NB4 (cell line): ENCODE measurements around the gene ZNF331.

Experiments used
- DNase-seq: peaks from one replicate; pipeline ENCODE4 v3.0.0; 2010; ENCODE audit warnings: low read depth
- H3K4me3 ChIP-seq: one replicate; pipeline ENCODE4 v1.5.1; 2011; ENCODE audit warnings: mild to moderate bottlenecking, low read depth, low read length, moderate library complexity
- MYC ChIP-seq: IDR thresholded peaks from 2 replicates; pipeline ENCODE4 v1.6.1; 2011; ENCODE audit warnings: low read depth, low read length
- POLR2A ChIP-seq: IDR thresholded peaks from 2 replicates; pipeline ENCODE4 v1.6.1; 2011; ENCODE audit warnings: mild to moderate bottlenecking; ENCODE audit not compliant: insufficient read length; ENCODE audit errors: extremely low read depth
- TF ChIP-seq, protein P1 (sequence below): IDR thresholded peaks from 2 replicates; pipeline ENCODE4 v1.6.1; 2011; ENCODE audit warnings: low read depth, low read length
- TF ChIP-seq, protein P2 (sequence below): IDR thresholded peaks from one replicate; pipeline ENCODE4 v1.5.1; 2012; ENCODE audit warnings: low read depth, low read length

Gene ZNF331

DNA sequence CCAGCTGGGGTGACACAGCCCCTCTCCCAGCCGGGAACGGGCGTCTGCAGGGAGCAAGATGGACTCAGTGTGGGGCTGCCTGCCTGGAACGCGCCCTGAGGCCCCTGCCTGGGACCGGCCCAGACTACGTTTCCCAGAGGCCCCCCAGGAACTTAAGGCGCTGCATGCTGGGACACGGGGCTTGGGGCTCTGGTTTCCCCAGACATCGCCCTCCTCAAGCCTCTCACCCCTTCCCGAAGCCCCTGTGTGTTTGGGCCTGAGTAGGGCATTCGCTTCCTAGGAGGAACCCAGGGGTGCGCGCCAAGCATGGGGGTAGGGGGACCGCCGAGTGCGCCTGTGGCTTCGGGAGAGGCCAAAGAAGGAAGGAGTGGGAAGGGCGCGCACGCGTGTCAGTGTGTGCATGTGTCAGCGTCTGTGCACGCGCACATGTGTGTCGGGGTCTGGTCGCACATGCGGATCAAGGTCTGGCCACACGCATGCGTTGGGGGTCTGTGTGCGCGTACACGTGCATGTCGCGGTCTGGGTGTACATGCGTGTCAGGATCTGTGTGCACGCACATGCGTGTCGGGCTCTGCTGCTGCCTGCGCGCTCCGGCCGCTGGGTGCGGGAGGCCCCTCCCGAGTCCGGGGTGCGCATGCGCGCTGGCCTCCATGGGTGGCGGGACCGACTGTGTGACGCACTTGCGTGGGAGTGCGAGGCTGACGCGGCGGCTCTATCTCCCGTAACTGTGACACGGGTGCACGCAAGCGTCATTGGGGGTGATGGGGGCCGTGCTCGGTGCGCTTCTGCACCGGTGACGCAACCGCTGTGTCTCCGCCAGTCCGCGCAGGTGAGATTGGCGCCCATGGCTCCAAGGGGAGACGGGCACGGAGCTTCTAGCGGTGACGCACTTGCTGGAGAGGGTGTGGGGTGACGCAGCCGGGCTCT is 16.2 kb downstream of the ZNF331 start:
- peak; percentile 44 for DNase-seq
- TF ChIP-seq MYC (no peak), POLR2A (no peak)
- TF ChIP-seq, protein P1, sequence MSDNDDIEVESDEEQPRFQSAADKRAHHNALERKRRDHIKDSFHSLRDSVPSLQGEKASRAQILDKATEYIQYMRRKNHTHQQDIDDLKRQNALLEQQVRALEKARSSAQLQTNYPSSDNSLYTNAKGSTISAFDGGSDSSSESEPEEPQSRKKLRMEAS, result no peak
- TF ChIP-seq, protein P2, sequence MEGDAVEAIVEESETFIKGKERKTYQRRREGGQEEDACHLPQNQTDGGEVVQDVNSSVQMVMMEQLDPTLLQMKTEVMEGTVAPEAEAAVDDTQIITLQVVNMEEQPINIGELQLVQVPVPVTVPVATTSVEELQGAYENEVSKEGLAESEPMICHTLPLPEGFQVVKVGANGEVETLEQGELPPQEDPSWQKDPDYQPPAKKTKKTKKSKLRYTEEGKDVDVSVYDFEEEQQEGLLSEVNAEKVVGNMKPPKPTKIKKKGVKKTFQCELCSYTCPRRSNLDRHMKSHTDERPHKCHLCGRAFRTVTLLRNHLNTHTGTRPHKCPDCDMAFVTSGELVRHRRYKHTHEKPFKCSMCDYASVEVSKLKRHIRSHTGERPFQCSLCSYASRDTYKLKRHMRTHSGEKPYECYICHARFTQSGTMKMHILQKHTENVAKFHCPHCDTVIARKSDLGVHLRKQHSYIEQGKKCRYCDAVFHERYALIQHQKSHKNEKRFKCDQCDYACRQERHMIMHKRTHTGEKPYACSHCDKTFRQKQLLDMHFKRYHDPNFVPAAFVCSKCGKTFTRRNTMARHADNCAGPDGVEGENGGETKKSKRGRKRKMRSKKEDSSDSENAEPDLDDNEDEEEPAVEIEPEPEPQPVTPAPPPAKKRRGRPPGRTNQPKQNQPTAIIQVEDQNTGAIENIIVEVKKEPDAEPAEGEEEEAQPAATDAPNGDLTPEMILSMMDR, result no peak
- peak overlapping the region; percentile 16 for H3K4me3 ChIP-seq

DNA sequence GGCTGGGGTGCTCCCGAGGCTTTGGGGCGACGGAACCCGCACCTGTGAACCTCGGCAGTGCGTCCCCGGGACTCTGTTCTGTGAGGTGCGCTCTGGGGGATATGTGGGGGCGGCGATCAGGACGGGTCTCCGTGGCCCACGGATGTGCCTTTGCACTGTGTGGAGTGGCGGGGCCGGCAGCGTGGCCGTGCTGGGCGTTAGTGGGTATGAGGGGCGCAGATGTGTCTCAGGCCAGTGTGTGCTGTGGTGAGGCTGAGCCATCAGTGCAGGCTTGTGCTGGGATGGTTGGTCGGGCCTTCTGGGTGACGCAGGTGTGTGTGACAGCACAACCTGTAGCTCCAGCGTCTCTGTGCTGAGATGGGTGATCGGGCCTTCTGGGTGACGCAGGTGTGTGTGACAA is 16.9 kb downstream of the ZNF331 start:
- TF ChIP-seq POLR2A (no peak), MYC (no peak)
- TF ChIP-seq, protein P1, result no peak
- TF ChIP-seq, protein P2, result no peak
- no peak for DNase-seq
- no peak overlapping the region for H3K4me3 ChIP-seq

DNA sequence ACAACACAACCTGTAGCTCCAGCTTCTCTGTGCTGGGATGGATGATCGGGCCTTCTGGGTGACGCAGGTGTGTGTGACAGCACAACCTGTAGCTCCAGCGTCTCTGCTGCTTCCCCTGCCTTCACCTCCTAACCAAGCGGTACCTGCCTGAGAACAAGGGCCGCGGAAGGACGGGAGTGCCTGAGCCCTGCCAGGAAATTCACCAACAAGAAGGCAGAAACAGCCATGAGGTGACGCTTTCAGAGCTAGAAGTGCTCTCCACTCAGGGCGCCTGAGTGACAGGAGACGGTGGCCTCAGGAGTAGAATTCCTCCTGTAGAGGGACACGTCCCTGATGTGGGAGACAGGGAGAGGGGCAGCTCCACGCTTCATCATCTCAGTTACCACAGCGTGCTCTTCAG is 17.4 kb downstream of the ZNF331 start:
- DNase-seq, result no peak
- no peak for TF ChIP-seq MYC
- TF ChIP-seq, protein P1, result no peak
- no peak for TF ChIP-seq POLR2A
- TF ChIP-seq, protein P2, result no peak

DNA sequence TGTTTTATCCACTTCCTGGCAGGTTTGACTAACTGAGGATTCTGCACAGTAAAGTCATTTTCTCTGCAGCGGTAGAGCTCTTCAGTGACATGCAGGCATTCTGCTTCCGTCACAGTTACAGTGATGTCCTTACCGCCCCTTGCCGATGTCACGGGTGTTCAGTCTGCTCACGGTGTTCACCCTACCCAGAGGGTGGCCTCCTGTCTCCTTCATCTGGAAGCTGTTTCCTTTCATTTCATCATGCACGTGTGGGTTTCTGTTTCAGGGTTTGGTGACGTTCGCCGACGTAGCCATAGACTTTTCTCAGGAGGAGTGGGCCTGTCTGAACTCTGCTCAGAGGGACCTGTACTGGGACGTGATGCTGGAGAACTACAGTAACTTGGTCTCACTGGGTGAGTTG is 33.4 kb downstream of the ZNF331 start:
- no peak overlapping the region for H3K4me3 ChIP-seq
- no peak for TF ChIP-seq POLR2A
- TF ChIP-seq, protein P1, result no peak
- TF ChIP-seq, protein P2, result no peak
- no peak for TF ChIP-seq MYC
- no peak for DNase-seq

More for the DNA sequence above, 17.4 kb downstream of the ZNF331 start:
- no peak overlapping the region for H3K4me3 ChIP-seq

DNA sequence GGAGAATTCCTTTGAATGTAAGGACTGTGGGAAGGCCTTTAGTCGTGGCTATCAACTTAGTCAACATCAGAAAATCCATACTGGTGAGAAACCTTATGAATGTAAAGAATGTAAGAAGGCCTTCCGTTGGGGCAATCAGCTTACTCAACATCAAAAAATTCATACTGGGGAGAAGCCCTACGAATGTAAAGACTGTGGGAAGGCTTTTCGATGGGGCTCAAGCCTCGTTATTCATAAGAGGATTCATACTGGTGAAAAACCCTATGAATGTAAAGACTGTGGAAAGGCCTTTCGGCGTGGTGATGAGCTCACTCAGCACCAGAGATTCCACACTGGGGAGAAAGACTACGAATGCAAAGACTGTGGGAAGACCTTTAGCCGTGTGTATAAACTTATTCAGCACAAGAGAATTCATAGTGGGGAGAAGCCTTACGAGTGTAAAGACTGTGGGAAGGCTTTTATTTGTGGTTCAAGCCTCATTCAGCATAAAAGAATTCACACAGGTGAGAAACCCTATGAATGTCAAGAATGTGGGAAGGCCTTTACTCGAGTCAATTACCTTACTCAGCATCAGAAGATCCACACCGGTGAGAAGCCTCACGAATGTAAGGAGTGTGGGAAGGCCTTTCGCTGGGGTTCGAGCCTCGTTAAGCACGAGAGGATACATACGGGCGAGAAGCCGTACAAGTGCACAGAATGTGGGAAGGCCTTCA is 39.2 kb downstream of the ZNF331 start:
- DNase-seq, result no peak
- H3K4me3 ChIP-seq, result no peak overlapping the region
- TF ChIP-seq, protein P2, result no peak
